IMR-90 (cell line): ENCODE results near the gene KCNIP3. TPM values are rescaled to one million over a fixed set of nuclear protein-coding genes. Genes with fewer than 3 reads are reported as not detected.

Experiments used
- ATAC-seq: fragments of 200-7000 bp; cut with Tn5 transposase; 2 replicates; pipeline ENCODE4 v1.9.1; 2020; ENCODE audit warnings: low read depth, mild to moderate bottlenecking, moderate library complexity
- BruUV-seq: library from RNA; stranded (reverse); fragments of 400-500 nt; replicated peaks from 2 replicates; lab custom pipeline; 2021; lab: Mats Ljungman, UMichigan
- CTCF ChIA-PET: fragments of 300-600 bp; formaldehyde crosslinking; extraction: SDS; loops from one replicate; lab custom pipeline; 2021; ENCODE audit warnings: antibody characterized with exemption; lab: Yijun Ruan, JAX
- POLR2A ChIA-PET: fragments of 300-600 bp; sonication (Branson Sonifier 250); formaldehyde crosslinking; loops from one replicate; lab custom pipeline; 2022; ENCODE audit warnings: antibody characterized with exemption; ENCODE audit not compliant: unreplicated experiment; lab: Charles Lee
- DNase-seq: peaks from one replicate; pipeline ENCODE4 v3.0.0; 2013
- H2AFZ ChIP-seq: replicated peaks from 2 replicates; pipeline ENCODE3; 2013; ENCODE audit warnings: low read length, mild to moderate bottlenecking; ENCODE audit not compliant: poor library complexity
- H2AK5ac ChIP-seq: 2 replicates; pipeline ENCODE4 v1.6.1; 2013; ENCODE audit warnings: low read depth, low read length, inconsistent platforms
- H2AK9ac ChIP-seq: replicated peaks from 2 replicates; pipeline ENCODE3; 2013; ENCODE audit warnings: mild to moderate bottlenecking, low read depth, low read length, moderate library complexity; ENCODE audit not compliant: poor library complexity
- H2BK120ac ChIP-seq: 2 replicates; pipeline ENCODE4 v1.6.1; 2013; ENCODE audit warnings: low read depth, low read length, inconsistent platforms
- H2BK15ac ChIP-seq: 3 replicates; pipeline ENCODE4 v1.6.1; 2013; ENCODE audit warnings: low read depth, low read length, inconsistent platforms
- H2BK20ac ChIP-seq: 2 replicates; pipeline ENCODE4 v1.6.1; 2013; ENCODE audit warnings: low read depth, mild to moderate bottlenecking, inconsistent platforms, low read length, moderate library complexity
- H2BK5ac ChIP-seq: 2 replicates; pipeline ENCODE4 v1.6.1; 2013; ENCODE audit warnings: mild to moderate bottlenecking, low read depth, low read length, inconsistent platforms; ENCODE audit not compliant: poor library complexity, severe bottlenecking
- H3K14ac ChIP-seq: replicated peaks from 2 replicates; pipeline ENCODE4 v1.6.1; 2013; ENCODE audit warnings: low read depth, low read length, inconsistent platforms
- H3K18ac ChIP-seq: 2 replicates; pipeline ENCODE4 v1.6.1; 2013; ENCODE audit warnings: low read depth, low read length, control low read depth
- H3K23ac ChIP-seq: 2 replicates; pipeline ENCODE4 v1.6.1; 2013; ENCODE audit warnings: low read depth, low read length, inconsistent platforms
- H3K27ac ChIP-seq: 2 replicates; pipeline ENCODE4 v1.5.1; 2013; ENCODE audit warnings: mild to moderate bottlenecking, control low read depth, low read length; ENCODE audit not compliant: insufficient read depth
- H3K27me3 ChIP-seq: 2 replicates; pipeline ENCODE4 v1.6.1; 2013; ENCODE audit warnings: low read length; ENCODE audit not compliant: control insufficient read depth, insufficient read depth
- H3K36me3 ChIP-seq: 2 replicates; pipeline ENCODE4 v1.6.1; 2013; ENCODE audit warnings: low read length, mixed read lengths; ENCODE audit not compliant: control insufficient read depth, insufficient read depth
- H3K4ac ChIP-seq: 2 replicates; pipeline ENCODE4 v1.6.1; 2013; ENCODE audit warnings: low read depth, low read length, inconsistent platforms
- H3K4me1 ChIP-seq: 2 replicates; pipeline ENCODE4 v1.6.1; 2013; ENCODE audit warnings: low read length, mixed read lengths; ENCODE audit not compliant: control insufficient read depth, insufficient read depth
- H3K4me2 ChIP-seq: 2 replicates; pipeline ENCODE4 v1.6.1; 2013; ENCODE audit warnings: low read depth, mild to moderate bottlenecking, control low read depth, low read length, moderate library complexity
- H3K4me3 ChIP-seq: 2 replicates; pipeline ENCODE4 v1.5.1; 2013; ENCODE audit warnings: low read depth, mild to moderate bottlenecking, control low read depth, low read length, moderate library complexity; ENCODE audit not compliant: insufficient read depth
- H3K56ac ChIP-seq: 2 replicates; pipeline ENCODE4 v1.6.1; 2013; ENCODE audit warnings: low read length, inconsistent platforms; ENCODE audit not compliant: insufficient read depth; ENCODE audit errors: extremely low read depth
- H3K79me1 ChIP-seq, 2 experiments: 2 replicates each; pipeline ENCODE4 v1.6.1; 2013; ENCODE audit warnings: low read length in 2 of 2, inconsistent platforms in 1 of 2, low read depth in 1 of 2
- H3K9ac ChIP-seq: 2 replicates; pipeline ENCODE4 v1.6.1; 2013; ENCODE audit warnings: low read depth, low read length, control low read depth
- H3K9me1 ChIP-seq: 2 replicates; pipeline ENCODE4 v1.6.1; 2013; ENCODE audit warnings: low read length, inconsistent platforms; ENCODE audit not compliant: insufficient read depth
- H3K9me3 ChIP-seq: 2 replicates; pipeline ENCODE4 v1.6.1; 2013; ENCODE audit warnings: low read length; ENCODE audit not compliant: control insufficient read depth, insufficient read depth
- H4K20me1 ChIP-seq: 2 replicates; pipeline ENCODE4 v1.6.1; 2013; ENCODE audit warnings: low read length, inconsistent platforms; ENCODE audit not compliant: insufficient read depth
- H4K5ac ChIP-seq: 2 replicates; pipeline ENCODE4 v1.6.1; 2013; ENCODE audit warnings: mild to moderate bottlenecking, low read depth, low read length, control low read depth
- H4K8ac ChIP-seq, 2 experiments: 2 replicates each; pipeline ENCODE4 v1.6.1; 2013; ENCODE audit warnings: low read depth in 2 of 2, low read length in 2 of 2, control low read depth in 1 of 2, inconsistent platforms in 1 of 2
- H4K91ac ChIP-seq: 2 replicates; pipeline ENCODE4 v1.6.1; 2013; ENCODE audit warnings: low read depth, low read length, inconsistent platforms; ENCODE audit not compliant: insufficient read depth
- BHLHE40 ChIP-seq: fragments of 150-350 bp; IDR thresholded peaks from 2 replicates; pipeline ENCODE4 v1.6.1; 2016; ENCODE audit warnings: mild to moderate bottlenecking, low read depth, low read length
- CEBPB ChIP-seq: IDR thresholded peaks from 2 replicates; pipeline ENCODE4 v1.6.1; 2012; ENCODE audit warnings: low read depth, low read length, improper control_type of control experiment
- CHD1 ChIP-seq: IDR thresholded peaks from 2 replicates; pipeline ENCODE4 v1.6.1; 2012; ENCODE audit warnings: low read depth, low read length, improper control_type of control experiment
- MXI1 ChIP-seq: IDR thresholded peaks from 2 replicates; pipeline ENCODE4 v1.6.1; 2012; ENCODE audit warnings: low read depth, mild to moderate bottlenecking, low read length, moderate library complexity, borderline replicate concordance
- NFE2L2 ChIP-seq: fragments of 150-350 bp; IDR thresholded peaks from 2 replicates; pipeline ENCODE4 v1.6.1; 2016; ENCODE audit warnings: low read depth, mild to moderate bottlenecking, low read length
- POLR2A ChIP-seq: IDR thresholded peaks from 2 replicates; pipeline ENCODE4 v1.6.1; 2012; ENCODE audit warnings: mild to moderate bottlenecking, low read depth, low read length
- RAD21 ChIP-seq: IDR thresholded peaks from 2 replicates; pipeline ENCODE4 v1.6.1; 2012; ENCODE audit warnings: low read length, improper control_type of control experiment
- RCOR1 ChIP-seq: IDR thresholded peaks from 2 replicates; pipeline ENCODE4 v1.6.1; 2012; ENCODE audit warnings: mild to moderate bottlenecking, low read length, improper control_type of control experiment; ENCODE audit not compliant: insufficient replicate concordance
- RFX5 ChIP-seq: IDR thresholded peaks from 2 replicates; pipeline ENCODE4 v1.8.0; 2012; ENCODE audit warnings: low read depth, mild to moderate bottlenecking, low read length, moderate library complexity
- SMC3 ChIP-seq: fragments of 150-350 bp; IDR thresholded peaks from 2 replicates; pipeline ENCODE4 v1.6.1; 2016; ENCODE audit warnings: low read depth, mild to moderate bottlenecking, antibody characterized with exemption, low read length, moderate library complexity
- WGBS, 2 experiments: methylation state at CpG; one replicate each; pipeline versions ENCODE4 v1.1.5 to v1.1.7; 2013; ENCODE audit warnings: missing lambda C conversion rate in 2 of 2; ENCODE audit not compliant: insufficient read length in 1 of 2; ENCODE audit errors: extremely low coverage in 2 of 2; 5-methylcytosine and 5-hydroxymethylcytosine counted together
- dilution Hi-C: fragments of 300-500 bp; cut with HindIII; formaldehyde crosslinking; loops from one replicate; pipeline ENCODE4 v1.14.3; 2018; ENCODE audit warnings: low sequenced_read_pairs; ENCODE audit not compliant: unreplicated experiment
- in situ Hi-C: fragments of 300-500 bp; cut with MboI; formaldehyde crosslinking; loops from 3 replicates; pipeline ENCODE4 v1.14.3; 2019; ENCODE audit warnings: low sequenced_read_pairs, inconsistent platforms, mixed read lengths
- intact Hi-C: fragments of 100-400 bp; cut with micrococcal nuclease; formaldehyde crosslinking; loops from 2 replicates; pipeline ENCODE4 v1.10.0; 2022
- polyA plus RNA-seq, 3 experiments: library from polyadenylated mRNA; depleted of rRNA; stranded (reverse); fragments of >200 nt; gene quantifications; 2 replicates each; pipeline ENCODE4 v1.2.3, GENCODE V29; 2012; ENCODE audit warnings: low replicate concordance in 1 of 3
- total RNA-seq: library from RNA; depleted of rRNA; stranded (reverse); fragments of >200 nt; gene quantifications from 2 replicates; pipeline ENCODE4 v1.2.3, GENCODE V29; 2012
- TF ChIP-seq, protein P1 (sequence below): conservative IDR thresholded peaks from 2 replicates; pipeline ENCODE4 v1.5.1; 2012; ENCODE audit warnings: mild to moderate bottlenecking, low read depth, low read length, improper control_type of control experiment
- TF ChIP-seq, protein P2 (sequence below): fragments of 150-350 bp; IDR thresholded peaks from 2 replicates; pipeline ENCODE4 v1.6.1; 2017; ENCODE audit warnings: mild to moderate bottlenecking, antibody characterized with exemption, low read length, low read depth
- TF ChIP-seq, protein P3 (sequence below): fragments of 150-350 bp; IDR thresholded peaks from 2 replicates; pipeline ENCODE4 v1.6.1; 2016; ENCODE audit warnings: low read depth, mild to moderate bottlenecking, low read length, moderate library complexity, borderline replicate concordance

KCNIP3 gene
- total and polyA plus RNA-seq, 2 of the 4 experiments (the other 2 are of a cell fraction) = 0.72 to 1.4 TPM

DNA sequence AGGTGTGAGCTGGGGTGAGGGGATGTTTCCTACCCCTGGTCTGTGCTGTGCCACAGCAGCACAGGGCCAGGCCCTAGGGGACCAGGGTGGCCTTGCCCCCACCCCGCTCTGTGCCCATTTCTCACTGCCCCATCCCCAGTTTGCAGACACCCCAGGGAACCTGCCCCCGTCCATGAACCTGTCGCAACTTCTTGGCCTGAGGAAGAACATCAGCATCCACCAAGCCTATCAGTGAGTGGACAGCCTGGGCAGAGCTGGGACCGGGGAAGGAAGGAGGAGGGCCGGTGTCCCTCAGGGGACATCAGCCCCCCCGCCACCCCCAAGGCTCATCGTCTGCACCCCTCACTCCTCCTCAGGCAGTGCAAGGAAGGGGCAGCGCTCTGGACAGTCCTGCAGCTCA, 15.4 kb upstream of the KCNIP3 start:
- Histone ChIP-seq H3K18ac (no peak overlapping the region), H2BK120ac (no peak overlapping the region), H2AK9ac (no peak overlapping the region), H2BK20ac (no peak overlapping the region), H2BK15ac (no peak overlapping the region), H2BK5ac (no peak overlapping the region), H3K9me3 (no peaks in the 10 kb centered on the region), H3K56ac (no peak overlapping the region), H2AFZ (no peak overlapping the region), H3K4me1 (no peaks in the 10 kb centered on the region), H3K9me1 (no peaks in the 10 kb centered on the region), H3K36me3 (no peaks in the 10 kb centered on the region), H3K4me2 (no peak overlapping the region), H4K5ac (no peak overlapping the region), H3K4me3 (no peak overlapping the region), H3K79me1 (no peaks in the 10 kb centered on the region), H3K23ac (no peak overlapping the region), H3K14ac (no peak overlapping the region), H4K91ac (no peak overlapping the region), H2AK5ac (no peak overlapping the region), H4K8ac (no peak overlapping the region), H3K9ac (no peak overlapping the region), H3K4ac (no peak overlapping the region), H3K27me3 (peaks cover under 1% of the 10 kb centered on the region; the same call in 1 of the 2 replicates), H4K20me1 (no peaks in the 10 kb centered on the region), H3K27ac (no peak overlapping the region)
- intact Hi-C loops (no loop called here), dilution Hi-C loops (no loop called here), in situ Hi-C loops (no loop called here)
- no peak for DNase-seq
- no TSS peak for BruUV-seq
- ChIA-PET CTCF (no interaction called here), POLR2A (no interaction called here)
- no CpG with 5 or more reads among the region's 8 CpGs for WGBS, 2 experiments
- no peak for ATAC-seq
- TF ChIP-seq, protein P1, sequence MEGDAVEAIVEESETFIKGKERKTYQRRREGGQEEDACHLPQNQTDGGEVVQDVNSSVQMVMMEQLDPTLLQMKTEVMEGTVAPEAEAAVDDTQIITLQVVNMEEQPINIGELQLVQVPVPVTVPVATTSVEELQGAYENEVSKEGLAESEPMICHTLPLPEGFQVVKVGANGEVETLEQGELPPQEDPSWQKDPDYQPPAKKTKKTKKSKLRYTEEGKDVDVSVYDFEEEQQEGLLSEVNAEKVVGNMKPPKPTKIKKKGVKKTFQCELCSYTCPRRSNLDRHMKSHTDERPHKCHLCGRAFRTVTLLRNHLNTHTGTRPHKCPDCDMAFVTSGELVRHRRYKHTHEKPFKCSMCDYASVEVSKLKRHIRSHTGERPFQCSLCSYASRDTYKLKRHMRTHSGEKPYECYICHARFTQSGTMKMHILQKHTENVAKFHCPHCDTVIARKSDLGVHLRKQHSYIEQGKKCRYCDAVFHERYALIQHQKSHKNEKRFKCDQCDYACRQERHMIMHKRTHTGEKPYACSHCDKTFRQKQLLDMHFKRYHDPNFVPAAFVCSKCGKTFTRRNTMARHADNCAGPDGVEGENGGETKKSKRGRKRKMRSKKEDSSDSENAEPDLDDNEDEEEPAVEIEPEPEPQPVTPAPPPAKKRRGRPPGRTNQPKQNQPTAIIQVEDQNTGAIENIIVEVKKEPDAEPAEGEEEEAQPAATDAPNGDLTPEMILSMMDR = no peak
- TF ChIP-seq, protein P2, sequence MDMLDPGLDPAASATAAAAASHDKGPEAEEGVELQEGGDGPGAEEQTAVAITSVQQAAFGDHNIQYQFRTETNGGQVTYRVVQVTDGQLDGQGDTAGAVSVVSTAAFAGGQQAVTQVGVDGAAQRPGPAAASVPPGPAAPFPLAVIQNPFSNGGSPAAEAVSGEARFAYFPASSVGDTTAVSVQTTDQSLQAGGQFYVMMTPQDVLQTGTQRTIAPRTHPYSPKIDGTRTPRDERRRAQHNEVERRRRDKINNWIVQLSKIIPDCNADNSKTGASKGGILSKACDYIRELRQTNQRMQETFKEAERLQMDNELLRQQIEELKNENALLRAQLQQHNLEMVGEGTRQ = no peak
- TF ChIP-seq NFE2L2 (no peak), RAD21 (no peak), CHD1 (no peak), RFX5 (no peak), SMC3 (no peak), CEBPB (no peak), POLR2A (no peak), MXI1 (no peak), RCOR1 (no peak), BHLHE40 (no peak)
- TF ChIP-seq, protein P3, sequence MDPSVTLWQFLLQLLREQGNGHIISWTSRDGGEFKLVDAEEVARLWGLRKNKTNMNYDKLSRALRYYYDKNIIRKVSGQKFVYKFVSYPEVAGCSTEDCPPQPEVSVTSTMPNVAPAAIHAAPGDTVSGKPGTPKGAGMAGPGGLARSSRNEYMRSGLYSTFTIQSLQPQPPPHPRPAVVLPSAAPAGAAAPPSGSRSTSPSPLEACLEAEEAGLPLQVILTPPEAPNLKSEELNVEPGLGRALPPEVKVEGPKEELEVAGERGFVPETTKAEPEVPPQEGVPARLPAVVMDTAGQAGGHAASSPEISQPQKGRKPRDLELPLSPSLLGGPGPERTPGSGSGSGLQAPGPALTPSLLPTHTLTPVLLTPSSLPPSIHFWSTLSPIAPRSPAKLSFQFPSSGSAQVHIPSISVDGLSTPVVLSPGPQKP = no peak
